Upper lobe of right lung (tissue), 1 donor: ENCODE data around the gene ZBTB8A. TPM values are rescaled to one million over a fixed set of nuclear protein-coding genes. Genes with fewer than 3 reads are reported as not detected.
"Not testable (repeated sequence)": the region's sequence is repeated elsewhere in the genome, so short reads cannot be mapped to it uniquely, and the experiment has no call there.

Experiments
- ATAC-seq: fragments of 200-7000 bp; cut with Tn5 transposase; one replicate; pipeline ENCODE4 v1.9.1; 2020; ENCODE audit warnings: mild to moderate bottlenecking, moderate library complexity
- DNase-seq: peaks from one replicate; pipeline ENCODE4 v3.0.0-alpha.2; 2020
- H3K27ac ChIP-seq: fragments of 200-600 bp; one replicate; pipeline ENCODE4 v1.8.0; 2022
- H3K27me3 ChIP-seq: fragments of 200-600 bp; one replicate; pipeline ENCODE4 v1.8.0; 2022; ENCODE audit warnings: mild to moderate bottlenecking
- H3K36me3 ChIP-seq: fragments of 200-600 bp; one replicate; pipeline ENCODE4 v1.8.0; 2022
- H3K4me1 ChIP-seq: fragments of 200-600 bp; one replicate; pipeline ENCODE4 v1.8.0; 2022
- H3K4me3 ChIP-seq: fragments of 200-600 bp; one replicate; pipeline ENCODE4 v1.8.0; 2022; ENCODE audit warnings: mild to moderate bottlenecking
- H3K9me3 ChIP-seq: fragments of 200-600 bp; one replicate; pipeline ENCODE4 v1.8.0; 2022
- CTCF ChIP-seq: fragments of 200-600 bp; IDR thresholded peaks from one replicate; pipeline ENCODE4 v1.8.0; 2022; ENCODE audit warnings: antibody characterized with exemption
- intact Hi-C: fragments of 100-400 bp; cut with DNase I; formaldehyde crosslinking; loops from one replicate; pipeline ENCODE4 v1.11.0; 2022
- total RNA-seq: library from RNA; stranded (reverse); fragmentation: NEBNext Ultra II Directional; extraction: Animal tissue kit (Norgen Biotek cat#: 25700); gene quantifications from one replicate; pipeline ENCODE4 v1.2.1, GENCODE V29; 2021
- donor health status: DM: no; HTN: yes; CAD: no; lungs with severe emphysema.

The ZBTB8A gene
- total RNA-seq, 1 donor from 2014 or later, result 9.7 TPM

- H3K4me3 ChIP-seq, result no peak overlapping the region
- DNase-seq (no peak), ATAC-seq (no peak)
- no peak overlapping the region for H3K27ac ChIP-seq
- no peaks in the 10 kb centered on the region for H3K9me3 ChIP-seq
- intact Hi-C loops, result no loop called here
- H3K27me3 ChIP-seq, result no peaks in the 10 kb centered on the region
- TF ChIP-seq CTCF, result no peak
- H3K36me3 ChIP-seq, result peaks cover 9% of the 10 kb centered on the region
- H3K4me1 ChIP-seq, result peaks cover 4% of the 10 kb centered on the region
Measured at GRCh38 chr1:32554288-32554687, 15.1 kb downstream of the ZBTB8A start.

- DNase-seq, H3K9me3 ChIP-seq, H3K4me1 ChIP-seq, H3K27ac ChIP-seq, H3K4me3 ChIP-seq, intact Hi-C loops, ATAC-seq, H3K27me3 ChIP-seq: not testable (repeated sequence)
- peaks cover 20% of the 10 kb centered on the region for H3K36me3 ChIP-seq
Measured at GRCh38 chr1:32557035-32557434, 17.8 kb downstream of the ZBTB8A start.

- H3K4me1 ChIP-seq, result no peaks in the 10 kb centered on the region
- H3K4me3 ChIP-seq, result no peak overlapping the region
- no peak overlapping the region for H3K27ac ChIP-seq
- no peak for DNase-seq
- H3K36me3 ChIP-seq, result peaks cover 20% of the 10 kb centered on the region
- ATAC-seq, result no peak
- intact Hi-C loops, result no loop called here
- no peaks in the 10 kb centered on the region for H3K27me3 ChIP-seq
- TF ChIP-seq CTCF, result no peak
- H3K9me3 ChIP-seq, result no peaks in the 10 kb centered on the region
Measured at GRCh38 chr1:32557812-32558211, 18.6 kb downstream of the ZBTB8A start.

- no peaks in the 10 kb centered on the region for H3K9me3 ChIP-seq
- H3K4me1 ChIP-seq, result no peaks in the 10 kb centered on the region
- intact Hi-C loops, result no loop called here
- no peaks in the 10 kb centered on the region for H3K36me3 ChIP-seq
- ATAC-seq (no peak), DNase-seq (no peak)
- no peak overlapping the region for H3K4me3 ChIP-seq
- TF ChIP-seq CTCF, result no peak
- no peak overlapping the region for H3K27ac ChIP-seq
- H3K27me3 ChIP-seq, result no peaks in the 10 kb centered on the region
Measured at GRCh38 chr1:32568929-32569328, 29.7 kb downstream of the ZBTB8A start.

GRCh38 chr1:32580348-32581017 lies 41.3 kb downstream of the ZBTB8A start:
- H3K4me3 ChIP-seq, result no peak overlapping the region
- no peaks in the 10 kb centered on the region for H3K9me3 ChIP-seq
- no peaks in the 10 kb centered on the region for H3K4me1 ChIP-seq
- TF ChIP-seq CTCF, result no peak
- no peak overlapping the region for H3K27ac ChIP-seq
- DNase-seq, result no peak
- H3K36me3 ChIP-seq, result peaks cover 4% of the 10 kb centered on the region
- ATAC-seq, result no peak
- intact Hi-C loops, result no loop called here
- no peaks in the 10 kb centered on the region for H3K27me3 ChIP-seq

- Histone ChIP-seq H3K4me3 (no peak overlapping the region), H3K4me1 (no peaks in the 10 kb centered on the region), H3K27me3 (no peaks in the 10 kb centered on the region), H3K27ac (no peak overlapping the region), H3K36me3 (peaks cover 32% of the 10 kb centered on the region), H3K9me3 (no peaks in the 10 kb centered on the region)
- TF ChIP-seq CTCF, result no peak
- intact Hi-C loops, result no loop called here
- no peak for DNase-seq
- no peak for ATAC-seq
Measured at GRCh38 chr1:32592943-32593342, 53.7 kb downstream of the ZBTB8A start.
